Thoracic aorta (tissue), 2 donors: Measurements from ENCODE around the gene ARID3A. TPM values are rescaled to one million over a fixed set of nuclear protein-coding genes. Genes with fewer than 3 reads are reported as not detected.

ENCODE experiments used
- ATAC-seq: fragments of 150-250 bp; one replicate; pipeline ENCODE4 v1.8.0; 2017; ENCODE audit warnings: low read depth; ENCODE audit not compliant: insufficient number of reproducible peaks, low FRiP score
- DNase-seq: peaks from one replicate; pipeline ENCODE4 v3.0.0-alpha.2; 2020; ENCODE audit warnings: low spot score
- H3K27ac ChIP-seq, 2 donors: fragments of 200-600 bp; sonication (generic); 1 replicate in 1 of 2; 2 replicates in 1 of 2; pipeline ENCODE4 v1.5.1; 2016; ENCODE audit warnings: mild to moderate bottlenecking in 2 of 2, moderate library complexity in 2 of 2
- H3K27me3 ChIP-seq: fragments of 200-600 bp; sonication (generic); replicated peaks from 2 replicates; pipeline ENCODE4 v1.6.0; 2016; ENCODE audit warnings: mild to moderate bottlenecking; ENCODE audit not compliant: insufficient read depth
- H3K36me3 ChIP-seq: fragments of 200-600 bp; sonication (generic); one replicate; pipeline ENCODE4 v1.5.1; 2016
- H3K4me1 ChIP-seq, 2 donors: fragments of 200-600 bp; sonication (generic); 1 replicate in 1 of 2; 2 replicates in 1 of 2; pipeline versions ENCODE4 v1.5.1 to v1.6.0; 2016; ENCODE audit warnings: low read depth in 2 of 2, mild to moderate bottlenecking in 1 of 2; ENCODE audit not compliant: control insufficient read depth in 1 of 2
- H3K4me3 ChIP-seq: fragments of 200-600 bp; sonication (generic); 2 replicates; pipeline ENCODE4 v1.5.1; 2016; ENCODE audit warnings: mild to moderate bottlenecking
- H3K9me3 ChIP-seq: fragments of 200-600 bp; sonication (generic); 2 replicates; pipeline ENCODE4 v1.5.1; 2016
- total RNA-seq, 2 donors: library from RNA; depleted of rRNA; stranded (reverse); fragments of >200 nt; gene quantifications; one replicate each; pipeline versions ENCODE4 v1.1.0 to v1.2.3, GENCODE V29; 2016
- TF ChIP-seq, protein P1 (sequence below): fragments of 200-600 bp; sonication (generic); IDR thresholded peaks from one replicate; pipeline ENCODE4 v1.5.1; 2019; ENCODE audit warnings: antibody characterized with exemption

Gene ARID3A
- total RNA-seq, 2 donors from 2014 or later, result 3.3 to 11.2 TPM

DNA sequence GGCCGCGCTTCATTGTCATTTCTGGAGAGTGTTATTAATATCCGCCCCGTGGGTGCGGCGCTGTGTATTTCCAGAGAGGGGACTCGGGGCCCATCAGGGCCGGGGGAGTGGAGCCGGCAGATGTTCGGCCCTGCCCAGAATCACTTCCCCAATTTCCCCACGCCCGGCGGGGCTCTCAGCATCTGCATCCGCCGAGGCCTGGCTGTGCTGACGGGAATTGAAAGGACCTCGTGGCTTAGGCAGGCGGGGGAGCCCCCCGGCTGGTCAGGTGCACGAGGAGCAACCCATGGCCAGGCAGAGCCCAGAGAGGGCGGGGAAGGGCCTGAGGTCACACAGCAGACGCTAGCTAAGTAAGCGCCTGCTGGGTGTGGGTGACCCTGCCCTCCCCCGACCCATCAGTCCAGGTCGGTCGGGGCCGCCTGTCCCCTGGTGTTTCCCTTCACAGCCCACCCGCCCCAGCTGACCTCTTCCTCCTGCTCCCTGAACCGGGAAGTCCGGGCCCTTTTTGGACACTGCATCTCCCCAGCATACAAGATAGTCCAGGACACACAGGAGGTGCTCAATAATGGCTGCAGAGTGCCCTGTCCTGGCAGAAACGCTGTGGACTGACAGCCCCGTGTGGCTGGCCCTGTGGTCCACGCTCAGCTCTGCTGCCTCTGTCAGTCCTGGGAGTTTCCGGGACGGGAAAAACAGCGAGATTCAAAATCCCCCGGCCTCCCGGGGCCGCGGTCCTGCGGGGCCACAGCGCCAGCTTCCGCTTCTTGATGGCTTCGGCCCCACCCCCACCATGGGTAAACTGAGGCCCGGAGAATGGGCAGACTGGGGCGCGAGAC is 22.1 kb downstream of the ARID3A start:
- ATAC-seq (no peak), DNase-seq (no peak)

GRCh38 chr19:948842-949496 is 23.1 kb downstream of the ARID3A start:
- no peak overlapping the region for H3K27ac ChIP-seq
- no peak for DNase-seq
- no peak for ATAC-seq

More for the DNA sequence above, 22.1 kb downstream of the ARID3A start:
- TF ChIP-seq, protein P1, sequence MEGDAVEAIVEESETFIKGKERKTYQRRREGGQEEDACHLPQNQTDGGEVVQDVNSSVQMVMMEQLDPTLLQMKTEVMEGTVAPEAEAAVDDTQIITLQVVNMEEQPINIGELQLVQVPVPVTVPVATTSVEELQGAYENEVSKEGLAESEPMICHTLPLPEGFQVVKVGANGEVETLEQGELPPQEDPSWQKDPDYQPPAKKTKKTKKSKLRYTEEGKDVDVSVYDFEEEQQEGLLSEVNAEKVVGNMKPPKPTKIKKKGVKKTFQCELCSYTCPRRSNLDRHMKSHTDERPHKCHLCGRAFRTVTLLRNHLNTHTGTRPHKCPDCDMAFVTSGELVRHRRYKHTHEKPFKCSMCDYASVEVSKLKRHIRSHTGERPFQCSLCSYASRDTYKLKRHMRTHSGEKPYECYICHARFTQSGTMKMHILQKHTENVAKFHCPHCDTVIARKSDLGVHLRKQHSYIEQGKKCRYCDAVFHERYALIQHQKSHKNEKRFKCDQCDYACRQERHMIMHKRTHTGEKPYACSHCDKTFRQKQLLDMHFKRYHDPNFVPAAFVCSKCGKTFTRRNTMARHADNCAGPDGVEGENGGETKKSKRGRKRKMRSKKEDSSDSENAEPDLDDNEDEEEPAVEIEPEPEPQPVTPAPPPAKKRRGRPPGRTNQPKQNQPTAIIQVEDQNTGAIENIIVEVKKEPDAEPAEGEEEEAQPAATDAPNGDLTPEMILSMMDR, result no peak
- Histone ChIP-seq H3K27ac (no peak overlapping the region), H3K4me1 (peaks cover 0 to under 1% of the 10 kb centered on the region in 2 donors), H3K9me3 (no peaks in the 10 kb centered on the region), H3K27me3 (no peaks in the 10 kb centered on the region), H3K4me3 (no peak overlapping the region), H3K36me3 (no peaks in the 10 kb centered on the region)

GRCh38 chr19:950352-951066 is 24.7 kb downstream of the ARID3A start:
- H3K4me1 ChIP-seq, result peaks cover 0 to 6% of the 10 kb centered on the region in 2 donors
- H3K27me3 ChIP-seq, result no peaks in the 10 kb centered on the region
- ATAC-seq, result no peak
- H3K27ac ChIP-seq, result no peak overlapping the region
- H3K36me3 ChIP-seq, result no peaks in the 10 kb centered on the region
- H3K9me3 ChIP-seq, result no peaks in the 10 kb centered on the region
- no peak for DNase-seq
- no peak overlapping the region for H3K4me3 ChIP-seq
- TF ChIP-seq, protein P1, result no peak

More at GRCh38 chr19:948842-949496, 23.1 kb downstream of the ARID3A start:
- H3K27me3 ChIP-seq, result no peaks in the 10 kb centered on the region
- TF ChIP-seq, protein P1, result no peak
- H3K4me3 ChIP-seq, result no peak overlapping the region
- peaks cover 0 to 6% of the 10 kb centered on the region in 2 donors for H3K4me1 ChIP-seq
- H3K36me3 ChIP-seq, result no peaks in the 10 kb centered on the region
- no peaks in the 10 kb centered on the region for H3K9me3 ChIP-seq

- DNase-seq (no peak), ATAC-seq (no peak)
- TF ChIP-seq, protein P1, result no peak
- H3K4me3 ChIP-seq, result no peak overlapping the region
- H3K36me3 ChIP-seq, result no peaks in the 10 kb centered on the region
- no peaks in the 10 kb centered on the region for H3K9me3 ChIP-seq
- H3K4me1 ChIP-seq, result peaks cover 0 to 6% of the 10 kb centered on the region in 2 donors
- H3K27me3 ChIP-seq, result no peaks in the 10 kb centered on the region
- H3K27ac ChIP-seq, result no peak overlapping the region
These were observed 26.3 kb downstream of the ARID3A start for GRCh38 chr19:952049-952679.
